Bronchial epithelial cell (primary cell): ENCODE data around the gene EEF1A2. TPM values are rescaled to one million over a fixed set of nuclear protein-coding genes. Genes with fewer than 3 reads are reported as not detected.

Experiments
- DNase-seq: peaks from one replicate; pipeline ENCODE4 v3.0.0-alpha.2; 2010; ENCODE audit warnings: low read depth
- FAIRE-seq: peaks from 2 replicates; lab custom pipeline; 2011; peaks lifted over from hg19 to GRCh38; lab: Jason Lieb, UNC
- H3K27me3 ChIP-seq: 2 replicates; pipeline ENCODE4 v1.5.1; 2011; ENCODE audit warnings: low read length; ENCODE audit not compliant: control insufficient read depth, insufficient read depth
- H3K36me3 ChIP-seq: 2 replicates; pipeline ENCODE4 v1.5.1; 2011; ENCODE audit warnings: low read length; ENCODE audit not compliant: control insufficient read depth, insufficient read depth
- H3K4me3 ChIP-seq: 2 replicates; pipeline ENCODE4 v1.5.1; 2011; ENCODE audit warnings: mild to moderate bottlenecking, low read depth, low read length, control low read depth
- CTCF ChIP-seq: IDR thresholded peaks from 2 replicates; pipeline ENCODE4 v1.5.1; 2011; ENCODE audit warnings: mild to moderate bottlenecking, moderate library complexity, low read length, control low read depth, inconsistent platforms; ENCODE audit not compliant: insufficient read depth, severe bottlenecking
- total RNA-seq: library from RNA; depleted of rRNA; stranded (reverse); fragments of >200 nt; gene quantifications from 2 replicates; pipeline ENCODE4 v1.2.1, GENCODE V29; 2014

The EEF1A2 gene
- total RNA-seq, 1 donor from 2014 or later = 1.1 TPM

- Histone ChIP-seq H3K36me3 (peaks cover 1% of the 10 kb centered on the region), H3K27me3 (no peaks in the 10 kb centered on the region), H3K4me3 (no peak overlapping the region)
- TF ChIP-seq CTCF = no peak
- FAIRE-seq = no peak
- DNase-seq = peak; percentile 36
Observed at GRCh38 chr20:63534831-63535651, 36.2 kb upstream of the EEF1A2 start.

- Histone ChIP-seq H3K4me3 (no peak overlapping the region), H3K36me3 (peaks cover 1% of the 10 kb centered on the region), H3K27me3 (no peaks in the 10 kb centered on the region)
- FAIRE-seq (no peak), DNase-seq (no peak)
- TF ChIP-seq CTCF = no peak
Observed at GRCh38 chr20:63534427-63534830, 35.5 kb upstream of the EEF1A2 start.

- no peaks in the 10 kb centered on the region for H3K27me3 ChIP-seq
- H3K36me3 ChIP-seq = peaks cover 1% of the 10 kb centered on the region
- H3K4me3 ChIP-seq = no peak overlapping the region
- peak; percentile 64 for DNase-seq
- FAIRE-seq = no peak
- no peak for TF ChIP-seq CTCF
Observed at GRCh38 chr20:63533871-63534393, 35.0 kb upstream of the EEF1A2 start.

- H3K36me3 ChIP-seq = peaks cover 1% of the 10 kb centered on the region
- FAIRE-seq (no peak), DNase-seq (no peak)
- H3K27me3 ChIP-seq = no peaks in the 10 kb centered on the region
- TF ChIP-seq CTCF = no peak
- no peak overlapping the region for H3K4me3 ChIP-seq
Observed at GRCh38 chr20:63533388-63533787, 34.5 kb upstream of the EEF1A2 start.

GRCh38 chr20:63532449-63532971, 33.6 kb upstream of the EEF1A2 start:
- Histone ChIP-seq H3K4me3 (no peak overlapping the region), H3K27me3 (no peaks in the 10 kb centered on the region), H3K36me3 (peaks cover 1% of the 10 kb centered on the region)
- TF ChIP-seq CTCF = no peak
- FAIRE-seq (peak; percentile 13), DNase-seq (no peak)
